Frontal cortex (tissue), 4 donors: Measurements from ENCODE around the gene RBM47. TPM values are rescaled to one million over a fixed set of nuclear protein-coding genes. Genes with fewer than 3 reads are reported as not detected.
"Not testable (repeated sequence)": the region's sequence is repeated elsewhere in the genome, so short reads cannot be mapped to it uniquely, and the experiment has no call there.

Source experiments
- DNase-seq, 2 donors: peaks; one replicate each; pipeline ENCODE4 v3.0.0; 2012; ENCODE audit warnings: low spot score in 2 of 2
- FAIRE-seq: peaks from 2 replicates; lab custom pipeline; 2012; peaks lifted over from hg19 to GRCh38; lab: Jason Lieb, UNC
- small RNA-seq: library from RNA; depleted of rRNA; stranded (forward); fragments of <200 nt; gene quantifications from one replicate; pipeline ENCODE3, GENCODE V24; 2014
- total RNA-seq: library from RNA; depleted of rRNA; stranded (reverse); fragments of >200 nt; gene quantifications from one replicate; pipeline ENCODE4 v1.2.3, GENCODE V29; 2014
- donor health status: control.
- donor health status: control.
- donor health status: control.

RBM47 gene
- total RNA-seq, 1 donor from 2014 or later = 0.82 TPM

GRCh38 chr4:40395908-40396793 is 233.5 kb downstream of the RBM47 start:
- FAIRE-seq = no peak
- no peak for DNase-seq

GRCh38 chr4:40395166-40395900 is 234.3 kb downstream of the RBM47 start:
- DNase-seq (no peak), FAIRE-seq (no peak)

- DNase-seq (no peak), FAIRE-seq (no peak)
These were observed 235.4 kb downstream of the RBM47 start for GRCh38 chr4:40394236-40394635.

GRCh38 chr4:40392241-40392640 is 237.4 kb downstream of the RBM47 start:
- not testable (repeated sequence) for DNase-seq, FAIRE-seq

GRCh38 chr4:40389986-40390385 is 239.7 kb downstream of the RBM47 start:
- DNase-seq (no peak), FAIRE-seq (no peak)

- FAIRE-seq = no peak
These were observed 241.4 kb downstream of the RBM47 start for GRCh38 chr4:40388239-40388638.

GRCh38 chr4:40380647-40381046 is 249.0 kb downstream of the RBM47 start:
- FAIRE-seq (no peak), DNase-seq (no peak)

More at GRCh38 chr4:40388239-40388638, 241.4 kb downstream of the RBM47 start:
- DNase-seq = no peak

- FAIRE-seq (no peak), DNase-seq (no peak)
These were observed 250.4 kb downstream of the RBM47 start for GRCh38 chr4:40379248-40379647.

- FAIRE-seq (no peak), DNase-seq (no peak)
These were observed 251.0 kb downstream of the RBM47 start for GRCh38 chr4:40378619-40379018.

GRCh38 chr4:40377512-40378365 is 251.9 kb downstream of the RBM47 start:
- FAIRE-seq = no peak

GRCh38 chr4:40375620-40376019 is 254.0 kb downstream of the RBM47 start:
- FAIRE-seq = no peak
- DNase-seq = no peak

More at GRCh38 chr4:40377512-40378365, 251.9 kb downstream of the RBM47 start:
- DNase-seq = no peak

- DNase-seq = no peak
- no peak for FAIRE-seq
These were observed 254.6 kb downstream of the RBM47 start for GRCh38 chr4:40375095-40375494.

GRCh38 chr4:40373636-40374035 is 256.0 kb downstream of the RBM47 start:
- no peak for FAIRE-seq

More at GRCh38 chr4:40373636-40374035, 256.0 kb downstream of the RBM47 start:
- DNase-seq = no peak

Small RNAs within 50 kb of the gene (small RNA-seq; reads per million reads assigned to genes)
- not detected for gene AC098869.1
- not detected for gene MIR4802
- not detected for gene RNU7-74P

Other genes starting within 250 kb of the RBM47 start
- gene NSUN7, start 120.1 kb upstream of the RBM47 start, total RNA-seq = 11.0 TPM